Breast epithelium (tissue), 3 donors: ENCODE measurements around the gene RFX1.

ENCODE experiments used
- CTCF ChIP-seq, 3 donors: fragments of 450-650 bp; IDR thresholded peaks; one replicate each; pipeline ENCODE4 v1.5.1; 2016 to 2017; ENCODE audit warnings: antibody characterized with exemption in 3 of 3, mild to moderate bottlenecking in 3 of 3, moderate library complexity in 3 of 3
- POLR2A ChIP-seq: fragments of 450-650 bp; IDR thresholded peaks from one replicate; pipeline ENCODE4 v1.6.1; 2016; ENCODE audit warnings: antibody characterized with exemption, mild to moderate bottlenecking, moderate library complexity
- POLR2AphosphoS5 ChIP-seq, 3 donors: sonication (generic); formaldehyde crosslinking; IDR thresholded peaks; one replicate each; pipeline ENCODE4 v1.6.1; 2017; ENCODE audit warnings: antibody characterized with exemption in 3 of 3

DNA sequence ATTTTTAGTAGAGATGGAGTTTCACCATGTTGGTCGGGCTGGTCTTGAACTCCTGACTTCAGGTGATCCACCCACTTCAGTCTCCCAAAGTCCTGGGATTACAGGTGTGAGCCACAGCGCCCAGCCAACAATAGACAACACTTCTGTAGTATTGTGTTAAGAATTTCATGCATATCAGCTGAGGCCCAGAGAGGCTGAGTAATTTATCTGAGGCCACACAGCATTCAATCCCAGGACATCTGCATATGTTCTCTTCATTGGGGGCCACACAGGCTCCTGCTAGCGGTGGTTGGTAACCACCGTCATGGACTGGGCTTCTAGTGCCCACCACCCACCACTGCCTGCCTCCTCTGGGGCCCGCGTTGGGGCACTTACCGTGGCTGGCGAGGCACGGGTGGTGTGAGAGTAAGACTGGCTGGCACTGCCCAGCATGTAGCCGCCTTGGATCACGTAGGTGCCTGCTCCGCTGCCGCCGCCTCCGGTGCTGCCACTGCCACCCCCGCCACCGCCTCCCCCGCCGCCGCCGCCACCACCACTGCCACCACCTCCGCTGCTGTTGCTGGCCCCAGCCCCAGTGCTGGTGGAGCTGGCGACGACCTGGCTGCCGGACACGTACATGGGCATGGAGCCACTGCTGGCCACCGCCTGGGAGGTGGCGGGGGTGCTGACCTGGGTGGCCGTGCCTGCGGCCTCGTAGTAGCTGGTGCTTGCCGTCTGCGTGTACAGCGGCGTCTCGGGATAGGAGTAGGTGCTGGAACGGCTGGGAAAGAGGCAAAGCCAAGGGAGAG lies 33.6 kb downstream of the RFX1 start:
- TF ChIP-seq CTCF (IDR thresholded peaks at IDR 0.05) = no peak
- TF ChIP-seq POLR2A = no peak
- no peak for TF ChIP-seq POLR2AphosphoS5 (IDR thresholded peaks at IDR 0.05)
